Right renal pelvis (tissue), 4 donors: ENCODE data around the gene STC2. TPM values are rescaled to one million over a fixed set of nuclear protein-coding genes. Genes with fewer than 3 reads are reported as not detected.

Experiments used
- DNase-seq, 4 donors: peaks; one replicate each; pipeline ENCODE4 v3.0.0-alpha.2; 2013; ENCODE audit warnings: low read depth in 4 of 4, low spot score in 3 of 4, missing footprints in 1 of 4
- polyA plus RNA-seq, 4 donors: library from polyadenylated mRNA; unstranded; fragments of 120-200 nt; gene quantifications; one replicate each; pipeline ENCODE4 v1.2.1, GENCODE V29; 2013; ENCODE audit not compliant: insufficient read length in 4 of 4

The STC2 gene
- polyA plus RNA-seq, 4 donors, result 1.4 to 2.3 (median 1.9) TPM

DNA sequence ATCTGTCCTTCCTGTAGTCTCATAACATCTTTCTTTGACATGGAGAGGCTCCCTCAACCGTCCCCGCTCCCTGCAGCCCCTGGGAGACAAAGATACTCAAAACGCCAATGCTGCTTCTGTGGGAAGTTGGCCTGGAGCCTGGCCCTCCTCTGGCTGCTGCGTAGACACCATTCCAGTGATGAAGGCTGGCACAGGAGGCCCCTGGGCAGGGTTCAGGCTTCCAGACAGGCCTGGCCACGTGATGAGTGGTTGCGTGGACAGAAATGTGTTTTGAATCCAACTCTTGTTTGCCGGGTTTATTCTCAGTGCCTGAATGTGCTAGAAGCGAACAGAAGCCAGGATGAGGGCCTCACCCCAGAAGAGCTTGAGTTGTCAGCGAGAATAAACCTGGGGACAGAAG is 50.0 kb downstream of the STC2 start:
- no peak for DNase-seq

- no peak for DNase-seq
Measured at GRCh38 chr5:173274771-173275170, 53.4 kb downstream of the STC2 start.

GRCh38 chr5:173271419-173271818 is 56.8 kb downstream of the STC2 start:
- no peak for DNase-seq

GRCh38 chr5:173268750-173269432 is 59.3 kb downstream of the STC2 start:
- no peak for DNase-seq

DNA sequence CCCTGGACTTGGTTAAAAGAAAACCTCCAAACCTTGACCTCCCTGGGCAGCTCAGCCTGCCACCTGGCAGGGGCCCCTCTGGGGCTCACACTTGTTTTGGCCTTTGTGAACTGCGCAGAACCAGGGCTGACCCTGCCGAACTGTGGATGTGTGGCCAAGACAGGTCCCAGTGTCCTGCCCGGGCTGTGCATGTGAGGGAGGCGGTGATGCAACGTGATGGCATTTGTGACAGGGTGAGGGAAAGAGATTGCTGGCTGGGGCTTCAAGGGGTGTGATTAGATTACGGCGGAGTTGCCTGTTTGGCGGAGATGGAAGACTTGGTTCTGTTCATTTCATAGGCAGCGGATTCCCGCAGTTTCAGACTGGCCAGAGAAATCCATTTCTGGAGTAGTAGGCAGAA is 62.8 kb downstream of the STC2 start:
- no peak for DNase-seq

Other genes starting within 250 kb of the STC2 start
- gene BNIP1, start 183.9 kb downstream of the STC2 start, polyA plus RNA-seq, result 10 to 100 TPM; 13.0 to 16.8 (median 13.9) TPM
- gene NKX2-5, start 93.2 kb downstream of the STC2 start, polyA plus RNA-seq, result under 1 TPM in 1 of 4 donors, not detected in 3; 0.03 TPM